ENCODE results near the gene RNF150. TPM values are rescaled to one million over a fixed set of nuclear protein-coding genes. Genes with fewer than 3 reads are reported as not detected.
"Not testable (repeated sequence)": the region's sequence is repeated elsewhere in the genome, so short reads cannot be mapped to it uniquely, and the experiment has no call there.

RNF150 gene
- total RNA-seq, 1 donor from 2014 or later, result not detected

- no peak overlapping the region for H3K27ac Mint-ChIP-seq
- ChIA-PET CTCF (no interaction called here), POLR2A (no interaction called here)
- no peaks in the 10 kb centered on the region for H3K27me3 Mint-ChIP-seq
- intact Hi-C loops (cut with micrococcal nuclease), result no loop called here
- H3K36me3 Mint-ChIP-seq (ENCODE audit: low read depth), result no peaks in the 10 kb centered on the region
- DNase-seq (no peak), ATAC-seq (ENCODE audit: low read depth) (no peak)
- peaks cover 2% of the 10 kb centered on the region for H3K9me3 Mint-ChIP-seq
- no peak overlapping the region for H3K4me3 Mint-ChIP-seq
- H3K4me1 Mint-ChIP-seq, result no peaks in the 10 kb centered on the region
- no peak for TF ChIP-seq CTCF (IDR thresholded peaks at IDR 0.05)
These were observed 41.2 kb upstream of the RNF150 start for GRCh38 chr4:141174457-141174856.

GRCh38 chr4:141170671-141171070, 37.4 kb upstream of the RNF150 start:
- intact Hi-C loops (cut with micrococcal nuclease), result no loop called here
- no peak for ATAC-seq (ENCODE audit: low read depth)

GRCh38 chr4:141169391-141169790, 36.1 kb upstream of the RNF150 start:
- DNase-seq (no peak), ATAC-seq (ENCODE audit: low read depth) (no peak)
- TF ChIP-seq CTCF (IDR thresholded peaks at IDR 0.05), result no peak
- H3K27me3 Mint-ChIP-seq, result peaks cover 4% of the 10 kb centered on the region
- H3K36me3 Mint-ChIP-seq (ENCODE audit: low read depth), result no peaks in the 10 kb centered on the region
- no peak overlapping the region for H3K27ac Mint-ChIP-seq
- intact Hi-C loops (cut with micrococcal nuclease), result no loop called here
- ChIA-PET CTCF (no interaction called here), POLR2A (no interaction called here)
- H3K9me3 Mint-ChIP-seq, result peaks cover 6% of the 10 kb centered on the region
- H3K4me1 Mint-ChIP-seq, result no peaks in the 10 kb centered on the region
- H3K4me3 Mint-ChIP-seq, result no peak overlapping the region

More at GRCh38 chr4:141170671-141171070, 37.4 kb upstream of the RNF150 start:
- Mint-ChIP-seq H3K27me3 (no peaks in the 10 kb centered on the region), H3K4me1 (no peaks in the 10 kb centered on the region), H3K36me3 (ENCODE audit: low read depth) (no peaks in the 10 kb centered on the region), H3K9me3 (peaks cover 6% of the 10 kb centered on the region), H3K4me3 (no peak overlapping the region), H3K27ac (no peak overlapping the region)
- no peak for TF ChIP-seq CTCF (IDR thresholded peaks at IDR 0.05)
- ChIA-PET POLR2A (no interaction called here), CTCF (no interaction called here)
- no peak for DNase-seq

- peaks cover 18% of the 10 kb centered on the region for H3K27me3 Mint-ChIP-seq
- H3K27ac Mint-ChIP-seq; CTCF ChIA-PET; H3K36me3 Mint-ChIP-seq (ENCODE audit: low read depth); DNase-seq; H3K4me1 Mint-ChIP-seq; H3K9me3 Mint-ChIP-seq; intact Hi-C loops (cut with micrococcal nuclease); ATAC-seq (ENCODE audit: low read depth); POLR2A ChIA-PET; H3K4me3 Mint-ChIP-seq: not testable (repeated sequence)
These were observed 31.7 kb upstream of the RNF150 start for GRCh38 chr4:141165001-141165400.

- ChIA-PET CTCF (interaction anchor here (1.0 to 1.7 kb wide), 2 partner anchors 13 kb away, joined by 3 to 4 read pairs; no protein-coding TSS in a partner anchor), POLR2A (no interaction called here)
- H3K9me3 Mint-ChIP-seq, result no peaks in the 10 kb centered on the region
- no peak for ATAC-seq (ENCODE audit: low read depth)
- H3K27ac Mint-ChIP-seq, result no peak overlapping the region
- no peaks in the 10 kb centered on the region for H3K36me3 Mint-ChIP-seq (ENCODE audit: low read depth)
- intact Hi-C loops (cut with micrococcal nuclease), result loop anchor here (2.0 kb wide), 1 partner anchor 1688 kb away; the partner anchor contains the start of gene INPP4B
- H3K4me3 Mint-ChIP-seq, result no peak overlapping the region
- H3K4me1 Mint-ChIP-seq, result no peaks in the 10 kb centered on the region
- no peak for TF ChIP-seq CTCF (IDR thresholded peaks at IDR 0.05)
- peaks cover 17% of the 10 kb centered on the region for H3K27me3 Mint-ChIP-seq
- DNase-seq, result no peak
These were observed 25.8 kb upstream of the RNF150 start for GRCh38 chr4:141159027-141159426.

- Mint-ChIP-seq H3K4me3 (no peak overlapping the region), H3K27ac (no peak overlapping the region), H3K36me3 (ENCODE audit: low read depth) (no peaks in the 10 kb centered on the region), H3K9me3 (no peaks in the 10 kb centered on the region), H3K27me3 (peaks cover 13% of the 10 kb centered on the region), H3K4me1 (no peaks in the 10 kb centered on the region)
- no peak for TF ChIP-seq CTCF (IDR thresholded peaks at IDR 0.05)
- no peak for DNase-seq
- ChIA-PET CTCF (interaction anchor here (1.7 kb wide), 1 partner anchor 13 kb away, joined by 4 read pairs; no protein-coding TSS in a partner anchor), POLR2A (no interaction called here)
- intact Hi-C loops (cut with micrococcal nuclease), result loop anchor here (2.0 kb wide), 1 partner anchor 1689 kb away; the partner anchor contains the start of gene INPP4B
- ATAC-seq (ENCODE audit: low read depth), result no peak
These were observed 24.9 kb upstream of the RNF150 start for GRCh38 chr4:141158219-141158618.

Data from activated B cell treated with CpG ODN at 0.5 μM for 24 hours (primary cell).